ENCODE data around the gene GMEB2.
"Not testable (repeated sequence)": the region's sequence is repeated elsewhere in the genome, so short reads cannot be mapped to it uniquely, and the experiment has no call there.

The GMEB2 gene

DNA sequence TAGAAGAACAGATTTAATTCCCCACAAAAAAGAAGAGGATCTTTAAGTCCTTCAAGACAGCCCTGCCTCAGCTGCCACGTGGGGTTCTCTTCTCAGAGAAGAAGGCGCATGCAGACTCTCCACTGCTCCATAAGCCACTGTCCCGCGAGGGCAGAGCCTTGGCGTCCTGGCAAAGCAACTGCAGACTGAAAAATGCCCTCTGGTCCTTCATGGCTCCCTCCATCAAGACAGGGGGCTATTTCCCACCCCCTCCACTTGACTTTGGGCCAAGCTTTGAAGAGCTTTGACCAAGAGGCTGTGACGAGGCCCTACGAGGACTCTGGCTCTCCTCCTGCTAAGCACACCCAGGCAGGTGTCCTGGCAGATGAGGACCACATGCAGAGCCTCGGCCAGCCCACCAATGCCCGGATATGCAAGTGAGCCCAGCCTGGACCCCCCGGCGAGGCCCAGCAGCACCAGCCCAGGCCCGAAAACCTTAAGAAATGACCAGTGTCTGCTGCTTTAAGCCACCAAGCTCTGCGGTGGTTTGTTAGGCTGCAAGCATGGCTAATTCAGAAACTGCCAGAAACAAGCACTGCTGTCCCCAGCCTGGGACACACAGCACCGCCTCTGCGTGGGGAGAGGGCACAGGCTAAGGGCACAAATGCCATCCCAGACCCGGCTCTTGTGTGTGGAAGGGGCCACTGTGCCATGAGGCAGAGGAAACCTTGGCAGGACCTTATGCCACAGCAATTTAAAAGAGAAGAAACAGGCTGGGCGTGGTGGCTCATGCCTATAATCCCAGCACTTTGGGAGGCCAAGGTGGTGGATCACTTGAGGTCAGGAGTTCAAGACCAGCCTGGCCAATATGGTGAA, 16.1 kb downstream of the GMEB2 start:
- no peak for DNase-seq

DNA sequence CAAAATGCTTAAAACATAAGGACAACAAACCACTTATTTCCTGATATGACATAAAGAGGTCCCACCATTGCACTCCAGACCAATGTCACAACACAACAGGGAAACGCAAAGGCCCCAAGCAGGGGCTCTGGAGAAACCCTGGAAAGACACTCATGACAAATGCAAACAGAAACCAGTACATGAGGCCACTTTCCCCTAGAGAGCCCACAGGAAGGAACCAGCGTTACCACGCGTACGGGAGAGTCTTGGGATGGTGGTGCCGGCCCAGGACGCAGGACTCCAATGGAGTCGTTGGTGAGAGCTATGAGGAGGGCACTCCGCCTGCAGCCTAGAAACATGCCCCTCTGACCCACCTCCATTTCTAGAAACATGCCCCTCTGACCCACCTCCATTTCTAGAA, 20.2 kb downstream of the GMEB2 start:
- DNase-seq, result no peak

DNA sequence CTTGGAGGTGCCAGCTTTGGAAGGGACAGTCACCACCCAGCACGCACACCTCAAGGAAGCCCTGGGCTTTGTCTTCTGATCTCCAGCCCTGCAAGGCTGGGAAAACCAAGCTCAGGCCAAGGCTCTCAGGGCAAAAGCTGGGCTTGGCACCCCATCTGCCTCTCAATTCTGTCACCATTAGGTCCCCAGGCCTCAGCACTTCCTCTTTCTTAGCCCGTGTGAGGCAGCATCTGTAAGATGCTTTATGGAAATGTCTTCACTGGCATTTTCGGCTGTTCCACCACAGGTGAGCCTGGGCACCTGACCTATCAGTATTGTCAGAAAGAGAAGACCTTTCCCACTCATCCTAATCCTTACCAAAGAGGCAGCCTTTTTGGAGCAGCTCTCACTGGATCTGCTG, 24.6 kb downstream of the GMEB2 start:
- DNase-seq, result no peak

DNA sequence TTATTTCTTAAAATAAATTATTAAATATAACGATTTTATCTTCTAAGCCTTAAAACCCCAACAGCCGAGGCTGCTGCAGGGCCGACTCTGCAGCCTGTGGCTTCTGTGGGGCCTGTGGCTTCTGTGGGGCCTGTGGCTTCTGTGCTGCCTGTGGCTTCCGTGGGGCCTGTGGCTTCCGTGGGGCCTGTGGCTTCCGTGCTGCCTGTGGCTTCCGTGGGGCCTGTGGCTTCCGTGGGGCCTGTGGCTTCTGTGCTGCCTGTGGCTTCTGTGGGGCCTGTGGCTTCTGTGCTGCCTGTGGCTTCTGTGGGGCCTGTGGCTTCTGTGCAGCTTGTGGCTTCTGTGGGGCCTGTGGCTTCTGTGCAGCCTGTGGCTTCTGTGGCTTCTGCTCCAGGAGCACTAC, 25.2 kb downstream of the GMEB2 start:
- DNase-seq, result not testable (repeated sequence)

DNA sequence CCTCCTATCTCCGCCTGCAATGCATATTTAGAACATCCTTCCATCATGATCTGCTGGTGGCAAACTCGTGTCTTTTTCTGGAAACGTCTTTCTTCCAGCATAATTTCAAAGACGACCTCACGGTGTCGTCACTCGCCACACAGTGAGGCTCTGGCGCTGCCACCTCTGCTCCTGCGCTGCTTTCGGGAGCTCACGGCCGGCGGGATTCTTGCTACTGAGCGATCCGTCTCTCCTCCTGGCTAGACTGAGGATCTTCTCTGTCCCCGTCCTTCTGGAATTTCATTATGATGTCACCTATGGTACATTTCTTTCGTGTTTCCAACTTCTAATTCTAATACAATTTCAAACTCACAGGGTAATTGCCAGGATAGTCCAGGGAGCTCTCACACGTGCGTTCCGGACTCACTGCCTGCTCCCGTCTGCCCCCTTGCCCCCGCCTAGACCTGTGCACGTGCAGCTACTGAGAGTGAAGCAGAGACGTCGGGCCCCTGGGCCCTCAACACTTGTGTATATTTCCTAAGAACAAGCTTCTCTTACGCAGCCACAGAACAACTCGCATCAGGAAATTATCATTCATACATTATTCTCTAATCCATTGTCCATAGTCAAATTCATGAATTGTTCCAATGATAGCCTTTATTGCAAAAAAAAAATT, 27.4 kb downstream of the GMEB2 start:
- DNase-seq, result no peak

DNA sequence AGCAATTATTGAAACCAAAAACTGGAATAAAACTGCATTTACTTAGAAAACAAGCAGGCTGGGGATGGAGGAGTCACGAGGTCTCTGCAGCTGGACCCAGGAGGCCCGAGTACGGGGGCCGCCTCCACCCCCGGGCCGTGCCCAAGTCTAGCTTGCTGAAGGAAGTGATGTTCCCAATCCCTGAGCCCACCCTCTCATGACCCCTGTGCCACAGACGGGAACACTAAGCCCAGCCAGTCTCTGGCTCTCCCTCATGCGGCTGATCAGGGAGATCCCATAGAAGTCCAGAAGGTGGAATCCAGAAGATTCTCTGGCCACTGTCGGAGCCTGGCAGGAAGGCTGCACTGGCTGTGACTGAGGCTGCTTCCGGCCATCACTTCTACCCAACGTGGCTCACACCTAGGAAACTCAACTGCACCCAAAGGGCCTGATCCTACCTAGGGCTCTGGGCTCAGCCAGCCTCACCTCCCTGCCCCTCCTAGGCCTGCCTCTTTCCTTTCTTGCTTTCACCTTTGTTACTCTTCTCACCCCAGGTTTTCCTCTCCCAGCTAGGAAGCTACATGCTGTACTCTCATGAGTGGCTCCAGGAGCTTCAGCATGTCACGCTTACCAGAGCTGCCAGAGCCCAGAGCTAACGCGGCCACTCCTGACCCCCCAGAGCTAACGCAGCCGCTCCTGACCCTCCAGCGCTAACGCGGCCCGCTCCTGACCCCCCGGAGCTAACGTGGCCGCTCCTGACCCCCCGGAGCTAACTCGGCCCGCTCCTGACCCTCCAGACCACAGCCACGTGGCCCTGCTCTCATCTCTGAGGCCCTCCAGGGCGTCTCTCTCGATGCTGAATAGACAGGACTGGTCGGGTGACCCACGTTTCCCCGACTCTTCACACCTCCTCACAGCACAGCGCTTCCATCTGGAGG, 28.2 kb downstream of the GMEB2 start:
- DNase-seq, result no peak

DNA sequence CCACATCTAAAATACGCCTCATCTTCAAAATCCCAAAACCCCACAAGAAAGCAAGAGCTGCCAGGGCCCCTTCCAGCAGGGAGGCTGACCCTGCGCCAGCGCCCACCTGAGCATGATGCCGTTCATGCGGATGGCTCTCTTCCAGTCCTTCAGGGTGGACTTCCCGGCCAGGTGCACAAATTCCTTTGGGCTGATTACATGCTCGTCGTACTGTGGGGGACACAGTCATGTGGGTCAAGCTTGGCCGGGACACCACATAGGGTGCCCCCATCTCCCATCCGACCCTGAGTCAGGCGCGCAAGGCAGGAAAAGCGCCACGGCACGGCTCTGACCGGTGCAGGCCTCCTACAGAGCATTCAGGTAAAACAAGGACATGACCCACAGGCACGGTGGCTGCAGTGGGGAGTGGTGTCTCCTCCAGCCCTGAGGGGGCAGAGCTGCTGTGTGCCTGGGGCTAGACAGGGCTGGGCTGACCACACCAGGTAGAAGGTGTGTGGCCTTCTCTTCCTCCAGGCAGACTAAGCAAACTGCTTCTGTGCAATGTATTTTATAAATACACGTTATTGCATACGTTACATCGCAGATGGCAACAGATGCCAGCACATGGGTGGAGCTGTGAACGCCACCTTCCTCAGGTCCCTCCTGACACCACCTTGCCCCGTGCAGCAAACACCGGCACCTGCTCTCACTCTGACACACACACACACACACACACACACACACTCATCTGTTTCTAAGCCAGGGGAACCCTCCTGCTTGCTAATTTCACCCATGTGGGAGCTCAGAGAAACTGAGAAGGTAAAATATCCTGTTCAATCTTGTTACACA, 29.0 kb downstream of the GMEB2 start:
- no peak for DNase-seq

DNA sequence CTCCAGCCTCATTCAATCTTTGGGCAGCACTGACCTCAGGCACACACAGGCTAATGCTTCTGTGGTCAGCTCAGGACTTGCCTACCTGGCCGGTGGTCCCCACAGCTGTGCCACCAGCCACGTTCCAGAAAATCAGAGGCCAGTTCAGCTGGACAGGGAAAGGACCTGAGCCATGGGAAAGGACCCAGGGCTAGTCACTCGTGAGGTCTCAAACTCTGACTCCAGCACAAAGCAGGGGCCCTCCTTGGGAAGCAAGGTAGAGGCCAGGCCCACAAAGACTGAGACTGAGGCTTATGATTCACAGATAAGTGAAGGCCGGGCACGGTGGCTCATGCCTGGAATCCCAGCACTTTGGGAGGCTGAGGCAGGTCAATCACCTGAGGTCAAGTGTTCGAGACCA, 30.5 kb downstream of the GMEB2 start:
- DNase-seq, result no peak

DNA sequence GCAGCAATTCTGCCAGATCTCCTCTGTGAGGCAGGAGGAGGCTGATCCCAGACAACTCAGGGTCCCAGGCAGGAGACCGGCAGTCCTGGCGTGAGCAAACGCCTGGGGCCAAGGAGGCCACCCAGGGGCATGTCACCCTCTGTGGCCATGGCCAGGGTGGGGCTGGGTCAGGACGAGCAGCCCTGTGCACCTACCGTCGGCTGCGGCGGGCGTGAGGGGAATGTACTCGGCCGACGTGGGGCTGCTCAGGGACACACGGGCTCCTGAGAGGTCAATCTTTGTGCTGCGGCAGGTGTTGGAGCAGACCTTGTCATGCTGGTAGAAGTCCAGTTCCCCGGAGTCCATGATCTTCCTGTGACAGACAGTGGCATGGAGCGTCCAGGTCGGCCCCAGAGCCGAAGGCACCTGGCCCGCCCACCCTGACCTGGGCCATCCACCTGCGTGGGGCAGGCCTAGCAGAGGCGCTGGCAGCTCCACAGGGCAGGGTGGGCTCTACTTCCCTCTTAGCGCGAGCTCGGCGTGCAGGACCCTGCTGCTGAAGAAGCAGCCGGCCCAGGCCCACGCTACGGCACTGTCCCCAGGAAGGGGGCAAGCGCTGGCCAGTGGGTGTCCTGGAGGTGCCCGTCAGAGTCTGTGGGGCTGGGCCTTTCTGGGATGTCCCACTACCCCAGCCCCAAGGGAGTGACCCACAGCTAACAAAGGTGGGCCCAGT, 31.3 kb downstream of the GMEB2 start:
- DNase-seq, result no peak

DNA sequence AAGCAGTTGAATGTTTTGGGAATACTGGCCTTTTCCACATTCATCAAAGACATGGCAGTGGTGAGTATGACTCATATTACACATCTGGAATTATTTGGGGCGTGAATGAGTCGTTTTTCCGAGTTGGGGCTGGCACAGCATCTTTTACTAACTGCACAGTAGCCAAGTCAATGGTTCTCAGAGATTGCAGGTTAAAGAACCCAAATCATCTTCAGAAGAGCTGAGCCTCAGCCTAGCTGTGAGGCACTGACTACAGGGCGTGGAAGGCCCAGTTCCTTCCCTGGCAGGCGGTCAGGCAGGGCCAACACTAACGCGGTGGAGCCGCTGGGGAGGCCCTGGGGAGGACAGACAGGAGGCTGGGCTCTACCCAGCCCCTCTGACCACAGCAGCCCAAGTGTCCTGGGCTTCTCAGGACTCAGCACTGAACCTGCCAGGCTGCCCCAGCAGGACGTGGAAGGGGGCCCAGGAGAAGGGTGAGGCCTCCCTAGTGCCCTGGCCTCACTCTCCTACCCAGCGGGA, 32.8 kb downstream of the GMEB2 start:
- no peak for DNase-seq

DNA sequence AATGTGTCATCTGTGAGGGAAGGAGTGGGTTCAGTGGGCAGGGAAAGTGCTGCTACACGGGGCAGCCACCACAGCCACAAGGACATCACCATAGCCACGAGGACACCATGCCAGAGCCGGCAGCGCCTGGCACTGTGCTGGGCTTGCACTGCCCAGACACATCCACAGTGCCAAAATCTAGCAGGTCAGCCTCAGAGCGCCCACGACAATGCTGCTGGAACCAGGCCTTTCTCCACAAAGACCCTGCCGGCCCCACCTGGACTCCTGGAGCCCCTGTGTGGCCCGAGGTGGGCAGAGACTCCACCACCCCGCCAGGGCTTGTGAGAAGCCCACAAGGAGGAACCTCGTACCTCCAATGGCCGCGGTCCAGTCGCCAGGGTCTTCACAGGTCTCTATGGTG, 34.2 kb downstream of the GMEB2 start:
- DNase-seq, result no peak

DNA sequence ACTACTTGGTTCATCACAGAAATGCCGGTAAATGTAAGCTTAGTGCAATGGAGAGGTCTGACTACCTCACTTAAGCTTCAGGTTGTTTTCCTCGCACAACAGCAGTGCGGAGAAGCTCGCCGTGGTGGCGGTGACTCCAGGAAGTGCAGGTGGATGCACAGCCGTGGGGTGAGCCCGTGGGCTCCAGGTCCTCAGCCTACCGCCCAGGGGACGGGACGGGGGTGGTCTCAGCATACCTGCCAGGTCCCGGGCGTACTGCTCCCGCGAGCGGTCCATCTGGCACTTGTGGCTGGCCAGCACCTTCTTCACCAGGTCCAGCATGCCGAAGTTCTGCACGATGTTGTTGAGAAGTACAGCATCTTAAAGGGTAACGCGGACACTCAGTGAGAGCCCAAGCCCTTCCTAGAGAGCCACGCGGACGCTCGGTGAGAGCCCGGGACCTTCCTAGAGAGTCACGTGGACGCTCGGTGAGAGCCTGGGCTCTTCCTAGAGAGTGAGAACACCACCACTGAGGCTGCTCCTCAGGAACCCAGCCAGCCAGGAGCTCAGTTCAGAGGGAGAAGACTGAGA, 35.0 kb downstream of the GMEB2 start:
- DNase-seq, result no peak

DNA sequence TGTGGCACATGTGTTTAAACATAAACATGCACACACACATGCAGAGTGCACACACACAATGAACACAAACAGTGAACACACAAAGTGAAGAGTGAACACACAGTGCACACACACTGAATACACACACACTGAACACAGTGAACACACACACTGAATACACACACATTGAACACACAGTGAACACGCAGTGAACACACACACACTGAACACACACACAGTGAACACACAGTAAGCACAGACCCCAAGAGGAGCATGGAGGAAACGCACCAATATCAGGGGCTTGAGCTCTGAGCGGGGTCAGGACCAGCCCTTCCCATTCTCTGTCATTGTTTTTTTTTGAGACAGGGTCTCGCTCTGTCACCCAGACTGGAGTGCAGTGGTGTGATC, 35.8 kb downstream of the GMEB2 start:
- DNase-seq, result no peak

DNA sequence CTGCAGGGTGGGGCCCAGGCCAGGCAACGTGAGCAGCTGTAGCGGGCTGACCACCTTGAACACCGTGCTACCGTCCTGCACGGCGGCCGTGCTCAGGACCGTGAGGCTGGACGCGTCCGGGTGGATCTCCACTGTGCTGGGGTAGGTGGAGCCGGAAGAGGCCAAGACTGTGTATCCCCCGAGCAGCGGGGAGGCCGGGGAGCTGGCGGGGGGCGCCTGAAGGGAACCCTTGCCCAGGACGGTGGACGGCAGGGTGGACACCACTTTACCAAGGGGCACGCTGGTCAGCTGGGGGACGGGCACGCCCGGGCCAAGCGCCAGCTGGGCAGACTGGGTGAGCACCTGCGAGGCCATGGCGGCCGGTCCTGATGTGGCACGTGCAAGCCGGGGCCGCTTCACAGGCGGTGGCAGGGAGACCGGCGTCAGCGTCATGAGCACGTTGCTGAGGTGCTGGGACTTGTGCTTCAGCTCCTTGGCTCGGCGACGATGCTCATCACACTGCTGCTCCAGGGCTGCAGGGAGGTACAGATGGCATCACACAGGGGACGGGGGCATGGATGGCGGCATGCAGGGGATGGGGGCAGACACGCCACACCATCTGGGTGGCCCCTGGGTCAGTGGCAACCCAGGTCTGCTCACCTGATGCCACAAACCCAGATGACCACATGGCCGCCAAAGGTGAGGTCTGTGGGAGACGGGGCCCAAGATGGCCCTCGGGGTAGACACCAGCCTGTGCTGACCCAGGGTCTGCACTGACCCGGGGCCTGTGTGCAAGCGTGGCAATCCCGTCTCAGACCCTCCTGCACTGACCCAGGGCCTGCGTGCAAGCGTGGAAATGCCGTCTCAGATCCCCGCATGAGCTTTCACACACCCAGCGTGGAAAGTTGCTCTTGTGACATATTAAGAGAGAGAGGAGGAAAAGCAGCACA, 36.4 kb downstream of the GMEB2 start:
- DNase-seq, result no peak

DNA sequence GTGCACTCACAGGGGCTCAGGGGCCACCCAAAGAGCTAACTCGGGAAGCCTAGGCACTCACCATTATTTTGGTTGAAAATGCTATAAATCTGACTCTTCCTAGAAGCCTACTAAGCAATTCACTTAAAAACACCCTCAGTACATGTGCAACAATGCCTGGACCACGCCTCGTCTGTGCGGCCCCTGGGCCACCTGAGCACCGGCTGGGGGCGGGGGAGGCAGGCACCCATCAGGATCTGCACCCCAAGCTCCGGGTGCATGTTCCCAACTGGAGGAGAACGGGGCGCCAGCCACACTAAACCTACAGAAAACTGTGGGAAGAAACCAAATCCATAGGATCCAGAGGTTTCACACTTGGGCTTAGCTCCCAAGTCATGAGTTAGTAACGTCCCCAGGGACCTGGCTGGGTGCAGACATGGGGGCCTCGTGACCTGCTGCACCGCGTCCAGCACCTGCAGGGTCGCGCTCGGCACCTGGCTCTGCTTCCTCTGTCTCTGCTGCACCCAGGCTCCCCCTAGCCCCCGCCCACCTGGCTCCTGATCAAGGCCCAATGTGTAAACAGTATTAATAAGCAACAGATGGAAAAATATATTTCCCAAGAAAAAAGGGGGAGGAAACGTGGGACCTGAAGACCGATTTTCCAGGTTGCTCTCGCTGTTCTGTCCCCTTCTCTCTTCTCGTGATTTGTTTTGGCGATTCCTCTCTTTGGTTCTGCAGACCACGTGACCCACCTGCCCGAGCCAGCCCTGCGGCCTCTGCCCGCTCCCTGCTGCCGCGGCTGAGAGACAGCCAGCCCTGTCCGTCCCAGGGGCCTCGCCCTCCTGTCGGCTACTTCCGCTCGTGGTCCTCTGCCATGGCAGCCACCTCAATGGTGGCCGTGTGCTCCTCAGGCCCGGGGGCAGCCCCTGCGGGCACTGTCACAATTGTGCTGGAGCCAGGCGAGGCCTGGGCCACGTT, 37.4 kb downstream of the GMEB2 start:
- DNase-seq, result no peak

DNA sequence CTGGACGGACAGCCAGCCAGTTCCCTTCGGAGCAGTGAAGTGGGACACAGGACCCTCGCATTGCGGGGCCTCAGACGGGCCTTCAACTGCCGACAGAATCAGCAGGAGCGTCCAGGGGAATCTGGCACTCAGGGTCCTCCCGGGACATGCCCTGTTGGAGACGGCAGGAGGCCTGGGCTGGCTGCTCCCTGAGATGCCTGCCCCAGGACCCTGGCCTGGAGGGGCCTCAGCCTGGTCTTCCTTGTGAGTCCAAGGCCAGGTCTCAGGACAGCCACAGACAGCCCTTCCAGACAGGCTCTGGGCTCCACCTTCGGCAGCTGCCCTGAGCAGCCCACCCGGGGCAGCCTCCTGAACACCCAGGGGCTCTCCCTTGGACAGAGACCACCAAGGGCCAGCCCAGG, 38.3 kb downstream of the GMEB2 start:
- DNase-seq, result no peak

DNA sequence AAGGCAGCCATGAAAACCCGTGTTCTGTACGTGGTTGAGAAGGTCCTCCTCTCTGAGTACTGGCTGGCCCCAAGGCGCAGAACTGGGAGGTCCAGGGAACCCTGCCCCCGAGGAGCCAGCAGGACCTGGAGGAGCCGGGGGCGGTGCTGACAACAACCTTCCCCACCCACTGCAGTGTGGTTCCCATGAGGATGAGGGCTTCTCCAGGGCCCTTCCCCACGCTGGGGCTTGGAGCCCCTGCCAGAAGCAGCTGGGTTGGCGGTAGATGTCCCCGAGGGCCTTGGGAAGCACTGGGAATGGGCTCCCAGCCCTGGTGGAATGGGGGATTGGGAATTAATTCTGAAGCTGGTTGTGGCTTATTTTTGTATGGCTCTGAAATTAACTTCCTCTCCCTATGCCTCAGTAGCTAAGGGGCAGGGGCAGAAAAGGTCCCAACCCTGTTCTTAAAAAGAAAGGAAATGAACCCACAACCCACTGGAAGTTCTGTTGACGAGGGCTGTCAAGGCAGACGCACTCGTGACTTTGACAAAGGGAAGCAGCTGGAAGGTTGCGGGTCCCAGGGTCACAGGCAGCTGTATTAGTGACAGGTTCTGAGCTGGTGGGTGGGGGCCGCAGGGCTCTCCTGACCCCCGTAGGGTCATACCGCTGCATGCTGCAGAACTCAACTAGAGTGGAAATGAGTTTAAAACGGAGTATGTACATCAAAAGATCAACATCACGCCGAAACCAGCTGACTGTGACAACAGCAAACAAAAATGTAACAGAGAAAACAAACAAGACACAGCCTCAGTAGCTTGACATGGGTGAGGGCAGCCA, 38.9 kb downstream of the GMEB2 start:
- DNase-seq, result no peak

DNA sequence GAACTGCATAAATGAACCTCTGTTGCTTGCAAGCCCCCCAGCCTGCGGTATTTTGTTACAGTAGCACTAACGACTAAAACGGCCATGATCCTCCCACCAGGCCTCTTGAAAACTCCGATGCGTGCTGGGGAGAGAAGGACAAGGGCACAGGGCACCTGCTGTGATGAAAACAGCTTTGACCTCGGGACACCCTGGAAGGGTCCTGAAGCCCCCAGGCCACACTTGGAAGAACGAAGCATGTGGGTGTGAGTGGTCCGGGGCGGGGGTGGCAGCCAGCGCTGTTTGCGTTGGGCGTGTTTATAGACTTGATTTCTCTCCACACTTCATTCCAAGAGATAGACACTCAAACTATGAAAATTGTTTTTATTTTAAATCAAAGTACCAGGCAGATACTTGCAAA, 39.6 kb downstream of the GMEB2 start:
- no peak for DNase-seq
